ENCODE measurements around the gene CFC1B.
"Not testable (repeated sequence)": the region's sequence is repeated elsewhere in the genome, so short reads cannot be mapped to it uniquely, and the experiment has no call there.

CFC1B gene

GRCh38 chr2:130571929-130572328 is 50.9 kb downstream of the CFC1B start:
- not testable (repeated sequence) for DNase-seq

GRCh38 chr2:130574230-130574629 is 53.2 kb downstream of the CFC1B start:
- not testable (repeated sequence) for DNase-seq

- DNase-seq = not testable (repeated sequence)
Observed at GRCh38 chr2:130576209-130576784, 55.3 kb downstream of the CFC1B start.

GRCh38 chr2:130577559-130577958 is 56.5 kb downstream of the CFC1B start:
- not testable (repeated sequence) for DNase-seq
